Esophagus squamous epithelium (tissue), 5 donors: ENCODE data around the gene PNCK. TPM values are rescaled to one million over a fixed set of nuclear protein-coding genes. Genes with fewer than 3 reads are reported as not detected.

Experiments used
- DNase-seq: peaks from one replicate; lab custom pipeline; 2025; lab: John Stamatoyannopoulos, UW
- H3K27ac ChIP-seq, 4 donors: fragments of 200-600 bp; sonication (generic); one replicate each; pipeline ENCODE4 v1.5.1; 2016 to 2019; ENCODE audit warnings: mild to moderate bottlenecking in 1 of 4
- H3K27me3 ChIP-seq, 4 donors: fragments of 200-600 bp; sonication (generic); 1 replicate in 3 of 4; 2 replicates in 1 of 4; pipeline versions ENCODE4 v1.5.1 to v1.6.0; 2017 to 2021; ENCODE audit warnings: antibody characterized with exemption in 1 of 4
- H3K36me3 ChIP-seq, 3 donors: fragments of 200-600 bp; sonication (generic); one replicate each; pipeline ENCODE4 v1.5.1; 2016 to 2019
- H3K4me1 ChIP-seq, 3 donors: fragments of 200-600 bp; sonication (generic); one replicate each; pipeline ENCODE4 v1.5.1; 2017 to 2019
- H3K4me3 ChIP-seq, 4 donors: fragments of 200-600 bp; sonication (generic); 1 replicate in 3 of 4; 2 replicates in 1 of 4; pipeline ENCODE4 v1.5.1; 2016 to 2019; ENCODE audit warnings: mild to moderate bottlenecking in 2 of 4, moderate library complexity in 1 of 4
- H3K9me3 ChIP-seq, 3 donors: fragments of 200-600 bp; sonication (generic); one replicate each; pipeline ENCODE4 v1.5.1; 2016 to 2019
- POLR2A ChIP-seq, 4 donors: fragments of 450-650 bp; IDR thresholded peaks; one replicate each; pipeline ENCODE4 v1.6.1; 2017; ENCODE audit warnings: antibody characterized with exemption in 4 of 4, mild to moderate bottlenecking in 4 of 4, moderate library complexity in 3 of 4
- WGBS, 2 donors: methylation state at CpG; one replicate each; pipeline ENCODE4 v1.1.5; 2018; 5-methylcytosine and 5-hydroxymethylcytosine counted together
- intact Hi-C: fragments of 100-400 bp; cut with DNase I; formaldehyde crosslinking; loops from one replicate; pipeline ENCODE4 v1.15.0; 2022
- total RNA-seq, 4 donors: library from RNA; depleted of rRNA; stranded (reverse); fragments of >200 nt; gene quantifications; one replicate each; pipeline ENCODE4 v1.1.0, GENCODE V29; 2016
- TF ChIP-seq, protein P1 (sequence below), 6 experiments: fragments of 450-650 bp in 4 of 6; fragments of 200-600 bp in 2 of 6; sonication (generic) in 2 of 6; IDR thresholded peaks; one replicate each; pipeline ENCODE4 v1.5.1; 2016 to 2019; ENCODE audit warnings: antibody characterized with exemption in 6 of 6, mild to moderate bottlenecking in 4 of 6, moderate library complexity in 4 of 6
- donor health status: DM: yes; HTN: yes; CAD: no.

Gene PNCK
- total RNA-seq, 4 donors from 2014 or later: 0.82 to 5.7 (median 1.5) TPM; not detected in 1

DNA sequence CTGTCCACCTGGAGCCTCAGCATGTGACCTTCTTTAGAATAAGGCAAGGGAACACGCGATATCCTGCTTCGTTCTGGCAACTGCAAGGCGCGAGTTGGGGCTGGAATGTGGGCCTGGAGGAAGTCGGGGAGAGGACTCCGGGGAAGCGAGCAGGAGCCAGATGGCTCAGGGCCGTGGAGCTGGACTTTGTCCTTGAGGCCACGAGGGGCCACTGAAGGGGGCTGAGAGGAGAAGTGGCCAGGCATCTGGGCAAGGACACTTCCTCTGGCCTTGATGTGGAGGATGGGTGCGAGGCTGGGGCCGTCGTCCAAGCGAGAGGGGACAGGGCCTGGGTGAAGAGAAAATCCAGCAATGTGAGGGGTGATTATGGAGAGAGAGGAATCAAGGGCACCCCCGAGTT, 38.8 kb downstream of the PNCK start:
- intact Hi-C loops: no loop called here

DNA sequence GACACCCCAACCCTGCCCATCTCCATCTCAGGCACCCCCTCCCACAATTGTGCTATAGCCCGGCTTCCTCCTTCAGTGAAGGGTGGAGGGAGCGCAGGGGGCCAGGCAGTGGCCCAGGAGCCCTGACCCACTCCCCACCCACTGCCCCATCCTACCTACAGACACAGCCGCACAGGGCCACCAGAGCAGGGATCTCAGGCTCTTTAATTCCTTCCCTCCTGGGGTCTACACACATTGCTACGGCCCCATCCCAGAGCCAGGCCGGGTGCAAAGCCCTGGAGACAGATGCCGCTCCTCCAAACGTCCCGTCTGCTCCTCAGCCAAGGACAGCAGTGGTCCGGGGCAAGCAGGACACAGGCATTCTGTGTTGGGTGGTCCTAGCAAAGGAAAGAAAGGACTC, 39.4 kb downstream of the PNCK start:
- no peak overlapping the region for H3K27ac ChIP-seq
- no peak overlapping the region for H3K4me3 ChIP-seq
- TF ChIP-seq, protein P1, sequence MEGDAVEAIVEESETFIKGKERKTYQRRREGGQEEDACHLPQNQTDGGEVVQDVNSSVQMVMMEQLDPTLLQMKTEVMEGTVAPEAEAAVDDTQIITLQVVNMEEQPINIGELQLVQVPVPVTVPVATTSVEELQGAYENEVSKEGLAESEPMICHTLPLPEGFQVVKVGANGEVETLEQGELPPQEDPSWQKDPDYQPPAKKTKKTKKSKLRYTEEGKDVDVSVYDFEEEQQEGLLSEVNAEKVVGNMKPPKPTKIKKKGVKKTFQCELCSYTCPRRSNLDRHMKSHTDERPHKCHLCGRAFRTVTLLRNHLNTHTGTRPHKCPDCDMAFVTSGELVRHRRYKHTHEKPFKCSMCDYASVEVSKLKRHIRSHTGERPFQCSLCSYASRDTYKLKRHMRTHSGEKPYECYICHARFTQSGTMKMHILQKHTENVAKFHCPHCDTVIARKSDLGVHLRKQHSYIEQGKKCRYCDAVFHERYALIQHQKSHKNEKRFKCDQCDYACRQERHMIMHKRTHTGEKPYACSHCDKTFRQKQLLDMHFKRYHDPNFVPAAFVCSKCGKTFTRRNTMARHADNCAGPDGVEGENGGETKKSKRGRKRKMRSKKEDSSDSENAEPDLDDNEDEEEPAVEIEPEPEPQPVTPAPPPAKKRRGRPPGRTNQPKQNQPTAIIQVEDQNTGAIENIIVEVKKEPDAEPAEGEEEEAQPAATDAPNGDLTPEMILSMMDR (IDR thresholded peaks at IDR 0.05): no peak
- no peak for TF ChIP-seq POLR2A (IDR thresholded peaks at IDR 0.05)
- intact Hi-C loops: no loop called here
- DNase-seq: no peak
- H3K4me1 ChIP-seq: no peaks in the 10 kb centered on the region
- H3K9me3 ChIP-seq: no peaks in the 10 kb centered on the region
- H3K36me3 ChIP-seq: no peaks in the 10 kb centered on the region
- WGBS, 2 donors: no CpG with 5 or more reads among the region's 9 CpGs
- peaks cover 0 to 14% (median 0%) of the 10 kb centered on the region in 4 donors for H3K27me3 ChIP-seq

More for the DNA sequence above, 38.8 kb downstream of the PNCK start:
- DNase-seq: no peak
- no peaks in the 10 kb centered on the region for H3K36me3 ChIP-seq
- no peak overlapping the region for H3K4me3 ChIP-seq
- no peak overlapping the region for H3K27ac ChIP-seq
- H3K4me1 ChIP-seq: no peaks in the 10 kb centered on the region
- H3K9me3 ChIP-seq: no peaks in the 10 kb centered on the region
- H3K27me3 ChIP-seq: peaks cover 0 to 20% (median 0%) of the 10 kb centered on the region in 4 donors
- TF ChIP-seq, protein P1 (IDR thresholded peaks at IDR 0.05): no peak
- TF ChIP-seq POLR2A (IDR thresholded peaks at IDR 0.05): no peak
- WGBS, 2 donors: 47 to 59% methylated on average over 12 to 13 of the region's 15 CpGs

DNA sequence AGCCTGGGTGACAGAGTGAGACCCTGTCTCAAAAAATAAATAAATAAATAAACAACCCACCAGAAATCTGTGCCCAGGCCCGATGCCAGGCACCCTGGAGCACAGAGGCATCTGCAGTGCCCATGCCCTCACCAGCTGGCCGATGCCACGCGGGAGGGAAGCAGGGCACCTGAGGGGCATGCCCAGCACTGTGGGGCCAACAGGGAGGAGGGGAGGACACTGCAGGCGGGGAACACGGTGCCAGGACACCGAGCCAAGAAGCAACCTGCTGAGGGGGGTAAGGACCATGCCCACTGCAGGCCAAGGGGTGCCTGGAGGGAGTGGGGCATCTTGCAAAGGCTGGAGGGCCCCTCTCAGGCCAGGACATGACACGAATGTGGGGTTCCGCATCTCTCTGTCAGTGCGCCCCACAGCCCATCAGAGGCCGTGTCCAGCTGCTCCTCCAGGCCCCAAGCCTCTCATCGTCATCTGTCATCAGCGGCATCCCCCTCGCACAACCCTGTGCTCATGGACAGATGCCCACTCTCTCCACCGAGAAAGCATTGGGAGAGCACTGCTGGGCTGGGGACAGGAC, 39.9 kb downstream of the PNCK start:
- Histone ChIP-seq H3K27ac (no peak overlapping the region), H3K27me3 (peaks cover 0 to 9% (median 0%) of the 10 kb centered on the region in 4 donors), H3K9me3 (no peaks in the 10 kb centered on the region), H3K4me1 (no peaks in the 10 kb centered on the region), H3K36me3 (no peaks in the 10 kb centered on the region), H3K4me3 (no peak overlapping the region)
- no peak for DNase-seq
- TF ChIP-seq, protein P1 (IDR thresholded peaks at IDR 0.05): no peak
- TF ChIP-seq POLR2A (IDR thresholded peaks at IDR 0.05): no peak
- 78% methylated on average over 5 of the region's 15 CpGs; no CpG with 5 or more reads in 1 of the 2 donors for WGBS, 2 donors
- intact Hi-C loops: no loop called here

DNA sequence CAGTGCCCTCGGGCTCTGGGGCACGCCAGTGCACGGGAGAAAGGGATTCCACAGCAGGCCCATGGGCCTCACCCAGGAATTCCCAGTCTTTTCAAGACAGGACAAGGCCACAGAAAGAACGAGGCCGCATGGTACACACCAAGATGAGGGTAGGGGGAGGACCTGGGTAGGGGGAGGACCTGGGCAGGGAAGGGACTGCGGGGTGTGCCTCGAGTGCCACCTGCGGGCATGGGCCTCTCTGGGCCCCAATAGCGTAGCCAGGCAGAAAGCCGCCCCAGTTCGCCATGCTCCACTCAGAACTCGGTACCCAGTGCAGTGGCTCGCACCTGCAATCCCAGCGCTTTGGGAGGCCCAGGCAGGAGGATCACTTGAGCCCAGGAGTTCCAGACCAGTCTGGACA, 40.6 kb downstream of the PNCK start:
- TF ChIP-seq, protein P1 (IDR thresholded peaks at IDR 0.05): no peak
- TF ChIP-seq POLR2A (IDR thresholded peaks at IDR 0.05): no peak
- WGBS, 2 donors: 84 to 92% methylated on average over 8 of the region's 14 CpGs
- intact Hi-C loops: no loop called here
- Histone ChIP-seq H3K27ac (no peak overlapping the region), H3K4me3 (no peak overlapping the region), H3K36me3 (no peaks in the 10 kb centered on the region), H3K4me1 (no peaks in the 10 kb centered on the region), H3K9me3 (no peaks in the 10 kb centered on the region), H3K27me3 (peaks cover 0 to 2% (median 0%) of the 10 kb centered on the region in 4 donors)
- no peak for DNase-seq

DNA sequence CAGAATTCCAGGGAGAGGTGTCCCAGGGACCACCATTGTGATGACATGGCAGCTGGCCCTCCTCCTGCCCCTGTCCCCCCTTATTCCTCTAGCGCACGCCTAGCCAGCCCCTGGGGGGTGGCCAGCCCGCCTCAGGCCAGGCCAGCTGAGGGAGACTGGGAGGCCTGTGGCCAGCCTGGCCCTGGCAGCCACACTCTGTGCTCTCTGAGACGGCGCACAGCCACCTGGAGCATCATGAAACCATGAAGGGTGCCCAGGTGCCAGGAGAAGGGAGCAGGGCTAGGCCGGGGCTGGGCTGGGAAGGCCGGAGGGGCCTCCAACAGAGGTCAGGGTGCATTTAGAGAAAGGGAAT, 41.0 kb downstream of the PNCK start:
- Histone ChIP-seq H3K27me3 (no peaks in the 10 kb centered on the region), H3K4me1 (no peaks in the 10 kb centered on the region), H3K4me3 (no peak overlapping the region), H3K9me3 (no peaks in the 10 kb centered on the region), H3K27ac (no peak overlapping the region), H3K36me3 (no peaks in the 10 kb centered on the region)
- intact Hi-C loops: no loop called here
- TF ChIP-seq, protein P1 (IDR thresholded peaks at IDR 0.05): no peak
- no peak for TF ChIP-seq POLR2A (IDR thresholded peaks at IDR 0.05)
- no peak for DNase-seq
- 80% methylated on average over 2 of the region's 7 CpGs; no CpG with 5 or more reads in 1 of the 2 donors for WGBS, 2 donors
